Neural cell (in vitro differentiated cells): ENCODE results near the gene AKAP9. TPM values are rescaled to one million over a fixed set of nuclear protein-coding genes. Genes with fewer than 3 reads are reported as not detected.

Source experiments
- H2AFZ ChIP-seq: fragments of 200-600, 300-800 bp; sonication (generic), shearing (Covaris generic); 2 replicates; pipeline ENCODE4 v1.6.0; 2014; ENCODE audit warnings: low read depth, mild to moderate bottlenecking, antibody characterized with exemption, low read length, moderate library complexity
- H3F3A ChIP-seq: fragments of 200-600 bp; shearing (Covaris generic); 2 replicates; pipeline ENCODE4 v1.6.1; 2016; ENCODE audit warnings: mild to moderate bottlenecking, moderate library complexity, mixed read lengths, antibody characterized with exemption, low read length; ENCODE audit not compliant: insufficient read depth, poor library complexity, severe bottlenecking
- H3K27ac ChIP-seq: fragments of 200-600, 300-800 bp; sonication (generic), shearing (Covaris generic); 2 replicates; pipeline ENCODE4 v1.5.1; 2014; ENCODE audit warnings: mild to moderate bottlenecking, low read length, moderate library complexity
- H3K27me3 ChIP-seq: fragments of 300-800, 200-600 bp; sonication (generic), shearing (Covaris generic); 2 replicates; pipeline ENCODE4 v1.6.0; 2014; ENCODE audit warnings: mild to moderate bottlenecking, low read depth, low read length, moderate library complexity; ENCODE audit not compliant: insufficient read depth
- H3K36me3 ChIP-seq: fragments of 300-800, 200-600 bp; sonication (generic), shearing (Covaris generic); 2 replicates; pipeline ENCODE4 v1.5.1; 2014; ENCODE audit warnings: mild to moderate bottlenecking, antibody characterized with exemption, low read length, moderate library complexity; ENCODE audit not compliant: insufficient read depth
- H3K4me2 ChIP-seq: fragments of 300-800, 200-600 bp; sonication (generic), shearing (Covaris generic); 2 replicates; pipeline ENCODE4 v1.6.0; 2014; ENCODE audit warnings: mild to moderate bottlenecking, low read length
- H3K4me3 ChIP-seq: fragments of 300-800, 200-600 bp; sonication (generic), shearing (Covaris generic); 2 replicates; pipeline ENCODE4 v1.5.1; 2014; ENCODE audit warnings: mild to moderate bottlenecking, low read length, moderate library complexity
- H3K79me2 ChIP-seq: fragments of 200-600 bp; shearing (Covaris generic); replicated peaks from 2 replicates; pipeline ENCODE4 v1.6.0; 2014; ENCODE audit warnings: mild to moderate bottlenecking, low read length, moderate library complexity; ENCODE audit not compliant: insufficient read depth
- H3K9ac ChIP-seq: fragments of 300-800, 200-600 bp; sonication (generic), shearing (Covaris generic); 2 replicates; pipeline ENCODE4 v1.6.1; 2016; ENCODE audit warnings: mild to moderate bottlenecking, low read length, mixed read lengths
- H3K9me2 ChIP-seq: fragments of 200-600 bp; shearing (Covaris generic); 2 replicates; pipeline ENCODE4 v1.6.1; 2016; ENCODE audit warnings: mild to moderate bottlenecking, low read length, mixed read lengths; ENCODE audit not compliant: insufficient read depth
- H3K9me3 ChIP-seq: fragments of 200-600, 300-800 bp; sonication (generic), shearing (Covaris generic); 2 replicates; pipeline ENCODE4 v1.6.1; 2016; ENCODE audit warnings: mild to moderate bottlenecking, mixed run types, low read length, moderate library complexity, mixed read lengths
- H4K20me1 ChIP-seq: fragments of 200-600 bp; shearing (Covaris generic); 2 replicates; pipeline ENCODE4 v1.6.1; 2016; ENCODE audit warnings: mild to moderate bottlenecking, mixed run types; ENCODE audit not compliant: insufficient read depth
- CTCF ChIP-seq: fragments of 450-650 bp; IDR thresholded peaks from 2 replicates; pipeline ENCODE4 v1.5.1; 2014; ENCODE audit warnings: antibody characterized with exemption, mild to moderate bottlenecking, moderate library complexity; ENCODE audit not compliant: poor library complexity, severe bottlenecking
- EP300 ChIP-seq: fragments of 450-650 bp; conservative IDR thresholded peaks from 2 replicates; pipeline ENCODE4 v1.6.1; 2014; ENCODE audit warnings: antibody characterized with exemption, mild to moderate bottlenecking, moderate library complexity; ENCODE audit not compliant: poor library complexity, severe bottlenecking
- EZH2 ChIP-seq: fragments of 200-600, 300-800 bp; shearing (Covaris generic), sonication (generic); IDR thresholded peaks from 2 replicates; pipeline ENCODE4 v1.6.1; 2014; ENCODE audit warnings: antibody characterized with exemption, low read length, borderline replicate concordance, mild to moderate bottlenecking; ENCODE audit not compliant: insufficient read depth, poor library complexity, severe bottlenecking
- MXI1 ChIP-seq: fragments of 450-650 bp; conservative IDR thresholded peaks from 2 replicates; pipeline ENCODE4 v1.6.1; 2014; ENCODE audit warnings: antibody characterized with exemption, mild to moderate bottlenecking; ENCODE audit not compliant: poor library complexity, severe bottlenecking
- POLR2AphosphoS5 ChIP-seq: IDR thresholded peaks from 2 replicates; pipeline ENCODE4 v1.6.1; 2012
- RAD21 ChIP-seq: fragments of 450-650 bp; conservative IDR thresholded peaks from 2 replicates; pipeline ENCODE4 v1.6.1; 2014; ENCODE audit warnings: antibody characterized with exemption, mild to moderate bottlenecking, moderate library complexity
- REST ChIP-seq: IDR thresholded peaks from 2 replicates; pipeline ENCODE4 v1.6.1; 2012; ENCODE audit warnings: borderline replicate concordance
- SMC3 ChIP-seq: fragments of 450-650 bp; conservative IDR thresholded peaks from 2 replicates; pipeline ENCODE4 v1.6.1; 2014; ENCODE audit warnings: antibody characterized with exemption, mild to moderate bottlenecking, moderate library complexity; ENCODE audit not compliant: poor library complexity
- TAF1 ChIP-seq: IDR thresholded peaks from 2 replicates; pipeline ENCODE4 v1.6.1; 2012; ENCODE audit warnings: low read depth
- polyA plus RNA-seq: library from polyadenylated mRNA; depleted of rRNA; stranded (reverse); fragments of >200 nt; gene quantifications from 2 replicates; pipeline ENCODE4 v1.2.3, GENCODE V29; 2014

AKAP9 gene
- polyA plus RNA-seq, 1 donor from 2014 or later, result 120 TPM

GRCh38 chr7:91916051-91916440 lies 24.6 kb upstream of the AKAP9 start:
- Histone ChIP-seq H3K79me2 (no peaks in the 10 kb centered on the region), H3F3A (no peaks in the 10 kb centered on the region), H2AFZ (no peak overlapping the region), H4K20me1 (no peaks in the 10 kb centered on the region), H3K9me2 (no peaks in the 10 kb centered on the region), H3K36me3 (no peaks in the 10 kb centered on the region), H3K27ac (no peak overlapping the region), H3K27me3 (no peaks in the 10 kb centered on the region), H3K9me3 (no peaks in the 10 kb centered on the region), H3K4me3 (no peak overlapping the region), H3K4me2 (no peak overlapping the region), H3K9ac (no peak overlapping the region)
- no peak for TF ChIP-seq SMC3
- TF ChIP-seq MXI1, result no peak
- TF ChIP-seq RAD21, result no peak
- no peak for TF ChIP-seq TAF1
- no peak for TF ChIP-seq CTCF
- TF ChIP-seq REST, result no peak

GRCh38 chr7:91918356-91918755 lies 22.3 kb upstream of the AKAP9 start:
- H3K9me2 ChIP-seq, result no peaks in the 10 kb centered on the region
- H3K9ac ChIP-seq, result no peak overlapping the region
- no peaks in the 10 kb centered on the region for H3K9me3 ChIP-seq
- H3K4me3 ChIP-seq, result no peak overlapping the region
- no peak overlapping the region for H3K4me2 ChIP-seq
- H3K27ac ChIP-seq, result no peak overlapping the region
- no peaks in the 10 kb centered on the region for H3F3A ChIP-seq
- no peaks in the 10 kb centered on the region for H4K20me1 ChIP-seq
- no peaks in the 10 kb centered on the region for H3K36me3 ChIP-seq
- H3K79me2 ChIP-seq, result no peaks in the 10 kb centered on the region
- H2AFZ ChIP-seq, result no peak overlapping the region
- H3K27me3 ChIP-seq, result no peaks in the 10 kb centered on the region
- TF ChIP-seq POLR2AphosphoS5 (no peak), EP300 (no peak), TAF1 (no peak), SMC3 (no peak), MXI1 (no peak), REST (no peak), RAD21 (no peak), EZH2 (no peak), CTCF (no peak)
